DMS53 treated with DMSO at 0.1 percent for 48 hours (cell line): ENCODE data around the gene ZNF717.
A peak's percentile ranks its signal among the peaks of the same experiment; 100 is the strongest.
"Not testable (repeated sequence)": the region's sequence is repeated elsewhere in the genome, so short reads cannot be mapped to it uniquely, and the experiment has no call there.

Experiments used
- DNase-seq: peaks from one replicate; lab custom pipeline; 2025; ENCODE audit not compliant: unreplicated experiment; lab: John Stamatoyannopoulos, UW

The ZNF717 gene

GRCh38 chr3:75785081-75785755 lies at the start of gene ZNF717:
TSS of gene ZNF717 (minus strand) at chr3:75785549. CDS start at chr3:75783362, 2,187 bp downstream.
- peak; percentile 34 for DNase-seq

DNA sequence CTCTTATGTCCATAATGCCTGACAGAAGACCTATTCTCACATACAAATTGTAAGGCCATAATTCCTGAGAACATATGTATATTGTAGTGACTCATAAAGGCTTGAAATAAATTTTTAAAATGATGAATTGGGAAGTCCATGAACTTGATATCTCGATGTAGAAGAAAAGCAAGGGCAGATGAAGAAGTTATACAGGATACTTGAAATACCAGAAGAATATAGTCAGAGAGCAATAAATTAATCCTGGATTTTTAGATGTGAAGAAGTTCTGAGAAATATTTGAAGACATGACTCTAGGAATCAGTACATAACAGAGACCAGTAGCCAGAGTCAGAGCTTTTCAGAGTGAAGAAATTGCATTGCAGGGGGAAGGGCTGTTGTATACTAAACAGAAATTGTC lies 45.7 kb upstream of the ZNF717 start:
- DNase-seq, result not testable (repeated sequence)

DNA sequence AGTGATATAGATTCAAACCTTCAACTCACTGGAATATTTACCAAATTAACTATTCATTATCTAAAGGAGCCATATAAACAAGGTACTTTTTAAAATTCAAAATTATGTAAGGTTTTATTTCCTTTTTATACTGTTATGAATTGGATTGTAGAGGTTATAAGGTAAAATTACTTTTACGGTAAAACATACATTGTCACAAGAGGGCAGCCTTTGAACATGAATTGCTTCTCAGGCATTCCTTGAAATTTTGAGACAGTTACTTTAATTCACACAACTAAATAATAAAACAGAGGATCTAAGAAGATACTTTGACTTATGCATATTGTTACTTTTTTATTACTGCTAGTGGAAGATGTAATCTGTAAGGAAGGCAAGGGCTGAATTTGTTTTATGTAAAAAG lies 32.7 kb upstream of the ZNF717 start:
- DNase-seq, result not testable (repeated sequence)

- DNase-seq, result not testable (repeated sequence)
These were observed 31.2 kb upstream of the ZNF717 start for GRCh38 chr3:75816287-75817180.

- no peak for DNase-seq
These were observed 29.4 kb upstream of the ZNF717 start for GRCh38 chr3:75814797-75815196.

DNA sequence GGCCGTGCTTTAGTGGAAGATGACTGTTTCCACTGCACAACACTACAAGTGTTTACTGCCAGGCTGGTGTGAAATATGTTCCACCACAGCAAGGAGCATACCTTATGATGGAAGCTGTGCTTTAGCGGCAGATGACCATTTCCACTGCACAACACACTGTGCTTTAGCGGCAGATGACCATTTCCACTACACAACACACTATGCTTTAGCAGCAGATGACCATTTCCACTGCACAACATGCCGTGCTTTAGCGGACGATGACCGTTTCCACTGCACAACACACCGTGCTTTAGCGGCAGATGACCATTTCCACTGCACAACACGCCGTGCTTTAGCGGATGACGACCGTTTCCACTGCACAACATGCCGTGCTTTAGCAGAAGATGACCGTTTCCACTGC lies 2.8 kb downstream of the ZNF717 start:
- DNase-seq, result no peak

DNA sequence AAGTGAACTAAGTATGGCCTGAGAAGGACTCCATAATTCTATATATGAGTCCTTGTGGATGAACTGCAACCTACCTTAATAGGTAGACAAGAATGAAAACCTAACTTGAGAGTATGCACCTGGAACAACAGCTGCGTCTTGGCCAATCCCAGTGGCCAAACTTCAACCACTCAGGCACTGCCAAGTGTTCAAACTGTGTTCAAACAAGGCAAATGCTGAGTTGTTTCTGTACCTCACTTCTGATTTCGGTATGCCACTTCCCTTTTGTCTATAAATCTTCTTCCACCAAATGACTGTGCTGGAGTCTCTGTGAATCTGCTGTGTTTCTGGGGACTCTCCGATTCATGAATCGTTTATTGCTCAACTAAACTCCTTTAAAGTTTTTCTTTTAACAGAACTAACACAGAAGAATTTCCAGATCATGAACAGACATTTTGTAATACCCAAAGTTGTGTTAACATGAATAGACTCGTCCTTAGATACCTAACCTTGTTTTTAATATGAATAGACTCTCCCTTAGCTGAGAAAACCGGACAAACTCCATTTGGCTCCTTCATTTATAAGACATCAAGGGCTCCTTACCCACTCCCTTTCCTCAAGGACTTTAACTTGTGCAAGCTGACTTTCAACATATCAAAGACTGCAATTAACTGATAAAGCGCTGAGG lies 4.1 kb downstream of the ZNF717 start:
- DNase-seq, result no peak

- DNase-seq, result not testable (repeated sequence)
These were observed 7.6 kb downstream of the ZNF717 start for GRCh38 chr3:75777742-75778141.

DNA sequence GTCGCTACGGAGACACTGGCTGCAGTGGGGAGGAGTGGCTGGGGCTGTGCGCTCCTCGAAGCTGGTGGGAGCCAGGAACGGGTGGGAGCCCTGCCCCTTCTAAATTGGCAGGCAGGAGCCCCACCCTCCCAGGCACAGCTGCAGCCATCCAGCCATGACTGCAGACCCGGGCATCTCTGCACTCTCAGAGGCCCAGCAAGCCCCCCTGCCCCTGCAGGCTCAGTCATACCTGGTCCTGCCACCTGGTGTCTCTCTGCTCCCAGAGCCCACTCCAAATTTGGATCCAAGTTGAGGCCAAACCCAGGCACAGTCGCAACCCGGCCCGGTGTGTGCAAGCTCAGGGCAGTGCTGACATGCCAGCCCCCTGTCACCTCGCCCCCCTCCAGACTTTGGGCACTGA lies 13.7 kb downstream of the ZNF717 start:
- DNase-seq, result not testable (repeated sequence)

GRCh38 chr3:75768303-75769017 lies 16.9 kb downstream of the ZNF717 start:
- DNase-seq, result no peak

- DNase-seq, result no peak
These were observed 47.4 kb downstream of the ZNF717 start for GRCh38 chr3:75737831-75738493.

GRCh38 chr3:75727985-75728384 lies 57.4 kb downstream of the ZNF717 start:
- no peak for DNase-seq

DNA sequence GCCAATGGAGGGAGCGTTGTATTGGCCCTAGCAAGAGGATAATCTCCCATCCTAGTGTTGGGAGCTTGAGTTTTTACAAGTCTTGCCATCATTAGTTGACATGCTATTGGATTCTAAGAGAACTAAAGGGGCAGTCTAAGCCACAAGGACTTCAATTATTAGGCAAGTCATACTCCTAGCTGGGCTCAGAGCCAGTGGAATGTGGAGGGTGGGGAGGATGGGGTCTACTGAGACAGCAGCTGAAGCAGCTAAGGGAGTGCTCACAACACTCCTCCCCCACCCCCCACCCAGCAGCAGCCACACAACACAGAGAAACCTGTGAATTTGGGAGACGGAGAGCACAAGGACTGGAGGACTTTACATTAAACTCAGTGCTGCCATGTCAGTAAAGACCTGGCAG lies 93.3 kb downstream of the ZNF717 start:
- no peak for DNase-seq

DNA sequence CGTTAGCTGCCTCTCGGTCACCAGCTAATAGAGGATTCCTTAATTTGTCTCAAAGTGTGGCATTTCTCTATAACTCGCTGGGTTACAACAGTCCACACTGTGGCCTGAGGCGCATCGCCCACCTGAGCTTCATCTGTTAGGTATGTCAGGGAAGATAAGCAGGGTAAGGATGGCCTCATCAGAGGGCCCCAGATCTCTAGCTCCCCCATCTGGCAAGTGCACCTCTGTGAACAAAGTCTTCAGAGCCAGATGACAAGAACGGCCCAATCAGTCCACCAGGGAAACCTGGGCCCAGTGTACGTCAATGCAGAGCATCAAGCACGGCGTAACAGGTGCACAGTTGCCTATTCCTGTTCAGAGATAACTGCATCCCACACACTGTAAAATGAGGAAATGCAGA lies 98.0 kb downstream of the ZNF717 start:
- no peak for DNase-seq
